GM18507 (cell line): ENCODE results near the gene TRIM27.
"Not testable (repeated sequence)": the region's sequence is repeated elsewhere in the genome, so short reads cannot be mapped to it uniquely, and the experiment has no call there.

Source experiments
- DNase-seq: peaks from one replicate; pipeline ENCODE4 v3.0.0; 2011; ENCODE audit warnings: low read depth; ENCODE audit not compliant: insufficient read length; ENCODE audit errors: extremely low spot score
- FAIRE-seq: peaks from 2 replicates; lab custom pipeline; 2011; peaks lifted over from hg19 to GRCh38; lab: Jason Lieb, UNC

TRIM27 gene

GRCh38 chr6:28901831-28902230 is 22.0 kb downstream of the TRIM27 start:
- no peak for DNase-seq
- FAIRE-seq: no peak

GRCh38 chr6:28900577-28901256 is 23.1 kb downstream of the TRIM27 start:
- DNase-seq: no peak
- FAIRE-seq: no peak

GRCh38 chr6:28898710-28898965 is 25.1 kb downstream of the TRIM27 start:
- DNase-seq (no peak), FAIRE-seq (no peak)

- no peak for DNase-seq
Observed at GRCh38 chr6:28897369-28897745, 26.4 kb downstream of the TRIM27 start.

GRCh38 chr6:28896505-28897368 is 27.0 kb downstream of the TRIM27 start:
- FAIRE-seq (peak; percentile 71), DNase-seq (no peak)

More at GRCh38 chr6:28897369-28897745, 26.4 kb downstream of the TRIM27 start:
- FAIRE-seq: no peak

- FAIRE-seq (peak; percentile 95), DNase-seq (peak; percentile 81)
Observed at GRCh38 chr6:28895131-28895812, 28.5 kb downstream of the TRIM27 start.

- DNase-seq: no peak
Observed at GRCh38 chr6:28893172-28893799, 30.5 kb downstream of the TRIM27 start.

GRCh38 chr6:28892525-28892924 is 31.3 kb downstream of the TRIM27 start:
- FAIRE-seq (no peak), DNase-seq (no peak)

More at GRCh38 chr6:28893172-28893799, 30.5 kb downstream of the TRIM27 start:
- FAIRE-seq: no peak

GRCh38 chr6:28887796-28888496 is 35.8 kb downstream of the TRIM27 start:
- FAIRE-seq (no peak), DNase-seq (no peak)

GRCh38 chr6:28886079-28886439 is 37.7 kb downstream of the TRIM27 start:
- no peak for FAIRE-seq
- DNase-seq: no peak

- FAIRE-seq (peak; percentile 64), DNase-seq (no peak)
Observed at GRCh38 chr6:28884423-28885131, 39.2 kb downstream of the TRIM27 start.

- FAIRE-seq (peak; percentile 72), DNase-seq (no peak)
Observed at GRCh38 chr6:28880894-28881780, 42.6 kb downstream of the TRIM27 start.

GRCh38 chr6:28880519-28880893 is 43.3 kb downstream of the TRIM27 start:
- DNase-seq: no peak
- peak; percentile 41 for FAIRE-seq

GRCh38 chr6:28876710-28877109 is 47.1 kb downstream of the TRIM27 start:
- DNase-seq (no peak), FAIRE-seq (no peak)

GRCh38 chr6:28875191-28875747 is 48.5 kb downstream of the TRIM27 start:
- DNase-seq (no peak), FAIRE-seq (no peak)

GRCh38 chr6:28872157-28872817 is 51.5 kb downstream of the TRIM27 start:
- not testable (repeated sequence) for DNase-seq, FAIRE-seq
